Peyer's patch (tissue), 4 donors: Measurements from ENCODE around the gene CRTC1. TPM values are rescaled to one million over a fixed set of nuclear protein-coding genes. Genes with fewer than 3 reads are reported as not detected.
A peak's percentile ranks its signal among the peaks of the same experiment; 100 is the strongest.

Experiments
- DNase-seq, 3 donors: peaks; one replicate each; pipeline ENCODE4 v3.0.0-alpha.2; 2017 to 2019
- H3K27ac ChIP-seq, 4 donors: fragments of 200-600 bp; sonication (generic); one replicate each; pipeline ENCODE4 v1.5.1; 2016 to 2019
- H3K27me3 ChIP-seq, 2 donors: fragments of 200-600 bp; sonication (generic); one replicate each; pipeline ENCODE4 v1.5.1; 2019
- H3K36me3 ChIP-seq, 3 donors: fragments of 200-600 bp; sonication (generic); one replicate each; pipeline ENCODE4 v1.5.1; 2016 to 2019
- H3K4me1 ChIP-seq, 4 donors: fragments of 200-600 bp; sonication (generic); one replicate each; pipeline ENCODE4 v1.5.1; 2016 to 2019
- H3K4me3 ChIP-seq, 4 donors: fragments of 200-600 bp; sonication (generic); 1 replicate in 3 of 4; 2 replicates in 1 of 4; pipeline ENCODE4 v1.5.1; 2016 to 2019; ENCODE audit warnings: mild to moderate bottlenecking in 1 of 4
- H3K9me3 ChIP-seq, 4 donors: fragments of 200-600 bp; sonication (generic); one replicate each; pipeline ENCODE4 v1.5.1; 2016 to 2019; ENCODE audit warnings: mild to moderate bottlenecking in 1 of 4
- POLR2A ChIP-seq, 2 donors: fragments of 450-650 bp; IDR thresholded peaks; one replicate each; pipeline ENCODE4 v1.5.1; 2017; ENCODE audit warnings: antibody characterized with exemption in 2 of 2, mild to moderate bottlenecking in 2 of 2, moderate library complexity in 2 of 2
- total RNA-seq, 4 donors: library from RNA; depleted of rRNA; stranded (reverse); fragments of >200 nt; gene quantifications; one replicate each; pipeline ENCODE4 v1.1.0, GENCODE V29; 2016
- TF ChIP-seq, protein P1 (sequence below), 6 experiments: fragments of 450-650 bp in 4 of 6; fragments of 200-600 bp in 2 of 6; sonication (generic) in 1 of 6; IDR thresholded peaks; one replicate each; pipeline ENCODE4 v1.5.1; 2017 to 2019; ENCODE audit warnings: antibody characterized with exemption in 6 of 6, mild to moderate bottlenecking in 3 of 6, moderate library complexity in 1 of 6

CRTC1 gene
- total RNA-seq, 4 donors from 2014 or later = 5.1 to 21.5 (median 9.4) TPM

DNA sequence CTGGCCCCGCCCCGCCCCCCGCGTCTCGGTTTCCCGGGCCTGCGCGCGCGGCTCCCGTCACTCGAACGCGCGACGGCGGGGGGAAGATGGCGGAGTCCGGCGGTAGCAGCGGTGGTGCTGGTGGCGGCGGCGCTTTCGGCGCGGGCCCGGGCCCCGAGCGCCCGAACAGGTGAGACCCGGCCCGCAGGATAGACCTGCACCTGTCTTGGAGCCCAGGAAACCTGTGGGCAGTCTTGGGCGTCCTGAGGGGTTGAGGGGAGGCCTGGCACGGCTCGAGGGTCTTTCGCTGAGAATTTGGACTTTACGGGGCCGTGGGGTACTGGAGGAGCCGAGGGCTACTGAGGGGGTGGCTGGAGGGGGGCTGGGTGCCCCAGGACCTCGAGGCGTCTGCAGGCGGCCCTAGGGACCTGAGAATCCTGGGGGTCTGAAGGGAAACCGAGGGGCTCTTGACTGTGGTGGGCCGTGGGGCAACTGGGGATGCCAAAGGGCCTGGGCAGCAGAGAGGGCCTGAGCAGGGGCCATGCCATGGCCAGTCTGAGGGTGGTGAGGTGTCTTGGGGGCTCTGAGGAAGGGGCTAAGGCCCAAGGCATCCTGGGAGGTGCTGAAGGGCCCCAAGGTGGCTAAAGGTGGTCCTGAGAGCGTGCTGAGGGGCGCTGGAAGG is 46.4 kb upstream of the CRTC1 start, which contains the start of gene KLHL26:
Gene KLHL26 (plus strand): TSS at position 60 of the 661 bp plus-strand sequence. CDS start 27 bp downstream, at position 87.
- no peak for DNase-seq
- Histone ChIP-seq H3K4me3 (peak within 1 kb of the TSS; percentile 62 to 79 (median 72)), H3K4me1 (peaks cover 0 to 30% (median 9%) of the 10 kb centered on the region in 4 donors), H3K36me3 (no peaks in the 10 kb centered on the region), H3K9me3 (no peaks in the 10 kb centered on the region), H3K27me3 (no peaks in the 10 kb centered on the region), H3K27ac (peak within 1 kb of the TSS; percentile 78 to 86 (median 82))
- peak; percentile 40 to 44 for TF ChIP-seq POLR2A (IDR thresholded peaks at IDR 0.05)
- TF ChIP-seq, protein P1, sequence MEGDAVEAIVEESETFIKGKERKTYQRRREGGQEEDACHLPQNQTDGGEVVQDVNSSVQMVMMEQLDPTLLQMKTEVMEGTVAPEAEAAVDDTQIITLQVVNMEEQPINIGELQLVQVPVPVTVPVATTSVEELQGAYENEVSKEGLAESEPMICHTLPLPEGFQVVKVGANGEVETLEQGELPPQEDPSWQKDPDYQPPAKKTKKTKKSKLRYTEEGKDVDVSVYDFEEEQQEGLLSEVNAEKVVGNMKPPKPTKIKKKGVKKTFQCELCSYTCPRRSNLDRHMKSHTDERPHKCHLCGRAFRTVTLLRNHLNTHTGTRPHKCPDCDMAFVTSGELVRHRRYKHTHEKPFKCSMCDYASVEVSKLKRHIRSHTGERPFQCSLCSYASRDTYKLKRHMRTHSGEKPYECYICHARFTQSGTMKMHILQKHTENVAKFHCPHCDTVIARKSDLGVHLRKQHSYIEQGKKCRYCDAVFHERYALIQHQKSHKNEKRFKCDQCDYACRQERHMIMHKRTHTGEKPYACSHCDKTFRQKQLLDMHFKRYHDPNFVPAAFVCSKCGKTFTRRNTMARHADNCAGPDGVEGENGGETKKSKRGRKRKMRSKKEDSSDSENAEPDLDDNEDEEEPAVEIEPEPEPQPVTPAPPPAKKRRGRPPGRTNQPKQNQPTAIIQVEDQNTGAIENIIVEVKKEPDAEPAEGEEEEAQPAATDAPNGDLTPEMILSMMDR (IDR thresholded peaks at IDR 0.05) = no peak

DNA sequence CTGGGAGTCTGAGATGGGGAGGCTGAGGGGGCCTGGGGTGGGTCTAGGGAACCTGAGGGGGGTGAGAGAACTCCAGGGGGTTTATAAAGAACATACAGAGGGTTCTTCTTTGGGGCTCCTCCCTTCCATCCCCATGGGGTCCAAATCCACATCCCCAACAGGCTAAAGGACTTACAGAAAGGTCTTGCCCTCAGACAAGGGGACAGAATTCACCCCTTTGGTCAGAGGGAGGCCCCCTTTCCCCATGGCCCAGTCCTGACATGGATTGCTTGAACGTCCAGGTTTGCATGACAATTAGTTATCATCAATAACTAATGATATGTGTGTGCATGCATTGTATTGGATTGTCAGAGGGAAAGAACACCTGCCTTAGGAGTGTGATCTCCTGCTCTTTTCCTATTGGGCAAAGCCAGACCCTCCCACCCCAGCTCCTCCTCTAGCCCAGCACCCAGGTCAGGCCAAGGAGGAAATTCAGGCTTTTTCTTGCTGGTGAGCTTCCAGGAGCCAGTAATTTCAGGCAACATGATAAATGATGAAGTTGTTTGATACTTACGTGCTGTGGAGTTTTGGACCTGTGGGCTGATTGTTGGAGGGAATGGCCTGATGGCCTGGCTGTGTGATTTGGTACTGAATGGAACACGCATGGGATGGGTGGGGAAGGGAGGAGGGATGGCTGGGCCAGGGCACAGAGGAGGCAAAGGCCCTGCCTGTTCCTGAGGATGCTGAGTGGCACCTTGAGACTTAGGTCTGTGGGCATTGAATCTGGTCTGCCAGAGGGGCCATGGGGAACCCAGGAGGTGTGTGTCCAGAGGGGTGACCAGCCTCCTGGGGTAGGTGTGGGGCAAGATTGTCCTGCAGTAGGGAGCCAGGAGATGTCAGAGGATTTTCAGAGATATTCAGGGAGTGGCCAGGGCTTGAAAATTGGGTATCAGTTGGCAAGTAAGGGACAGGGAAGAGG is 45.5 kb upstream of the CRTC1 start:
- H3K4me3 ChIP-seq = peak overlapping the region; percentile 62 to 79 (median 72)

DNA sequence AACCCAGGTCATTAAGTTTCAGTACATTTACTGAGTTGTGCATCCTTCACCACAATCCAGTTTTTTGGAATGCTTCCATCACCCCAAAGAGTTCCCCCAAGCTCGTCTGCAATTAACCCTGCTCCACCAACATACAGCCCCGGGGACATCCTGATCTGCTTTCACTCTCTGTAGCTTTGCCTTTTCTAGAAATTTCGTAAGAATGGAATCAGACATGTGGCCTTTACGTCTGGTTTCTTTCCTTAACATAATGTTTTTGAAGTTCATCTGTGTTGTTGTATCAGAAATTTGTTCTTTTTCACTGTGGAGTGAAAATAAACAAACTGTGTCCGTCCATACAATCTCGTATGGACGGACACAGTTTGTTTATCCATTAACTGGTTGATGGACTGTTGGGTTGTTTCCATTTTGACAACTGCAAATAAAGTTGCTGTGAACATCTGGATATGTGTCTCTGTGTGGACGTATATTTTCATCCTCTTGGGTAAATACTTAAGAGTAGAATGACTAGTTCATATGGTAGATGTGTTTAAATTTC is 43.7 kb upstream of the CRTC1 start:
- no peak for DNase-seq
- H3K4me1 ChIP-seq = peaks cover 0 to 33% (median 13%) of the 10 kb centered on the region in 4 donors
- no peak overlapping the region for H3K4me3 ChIP-seq
- no peak overlapping the region for H3K27ac ChIP-seq
- no peaks in the 10 kb centered on the region for H3K9me3 ChIP-seq
- no peaks in the 10 kb centered on the region for H3K27me3 ChIP-seq
- no peaks in the 10 kb centered on the region for H3K36me3 ChIP-seq
- TF ChIP-seq POLR2A (IDR thresholded peaks at IDR 0.05) = no peak
- TF ChIP-seq, protein P1 (IDR thresholded peaks at IDR 0.05) = no peak

More for the DNA sequence above, 45.5 kb upstream of the CRTC1 start:
- H3K4me1 ChIP-seq = peaks cover 0 to 30% (median 9%) of the 10 kb centered on the region in 4 donors
- H3K36me3 ChIP-seq = no peaks in the 10 kb centered on the region
- no peaks in the 10 kb centered on the region for H3K9me3 ChIP-seq
- TF ChIP-seq POLR2A (IDR thresholded peaks at IDR 0.05) = no peak
- TF ChIP-seq, protein P1 (IDR thresholded peaks at IDR 0.05) = peak in 1 of 6 experiments; percentile 13
- H3K27me3 ChIP-seq = no peaks in the 10 kb centered on the region
- peak in 1 of 3 donors; percentile 63 for DNase-seq
- H3K27ac ChIP-seq = peak overlapping the region; percentile 78 to 86 (median 82)

DNA sequence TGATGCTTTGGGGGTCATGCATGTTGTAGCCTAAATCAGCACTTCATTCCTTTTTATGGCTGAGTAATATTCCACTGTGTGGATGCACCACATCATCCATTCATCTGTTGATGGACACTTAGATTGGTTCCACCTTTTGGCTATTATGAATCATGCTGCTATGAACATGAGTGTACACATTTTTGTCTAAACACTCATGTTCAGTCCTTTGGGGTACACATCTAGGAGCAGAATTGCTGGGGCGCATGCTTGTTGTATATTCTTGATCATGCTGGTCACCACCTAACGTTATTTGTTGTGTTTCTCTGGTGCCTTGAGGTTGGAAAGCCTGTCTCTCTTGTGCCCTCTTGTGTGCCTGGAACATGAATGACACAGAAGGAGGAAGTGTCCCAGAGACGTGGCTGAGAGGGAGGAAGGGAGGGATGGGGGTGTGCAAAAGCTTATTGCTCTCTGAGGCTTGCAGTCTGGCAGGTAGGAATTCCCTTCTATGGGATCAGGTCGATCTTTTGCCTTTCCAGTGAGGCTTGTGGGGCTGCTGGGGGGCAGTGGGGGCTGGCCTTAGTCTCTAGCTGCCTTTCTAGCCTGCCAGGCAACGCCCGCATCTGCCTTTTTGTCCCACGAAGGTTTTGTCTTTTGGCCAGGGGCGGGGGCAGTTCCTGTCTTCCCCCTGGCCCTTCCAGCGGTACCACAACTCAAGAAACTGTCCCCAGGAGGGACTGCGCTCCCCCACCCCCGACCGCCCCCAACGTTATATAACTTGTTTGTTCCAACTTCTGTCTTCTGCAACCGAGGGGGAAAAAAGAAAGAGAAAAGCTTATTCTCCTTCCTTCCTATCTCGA is 39.1 kb upstream of the CRTC1 start:
- Histone ChIP-seq H3K4me3 (no peak overlapping the region), H3K4me1 (peaks cover 0 to 17% (median 6%) of the 10 kb centered on the region in 4 donors), H3K9me3 (no peaks in the 10 kb centered on the region), H3K36me3 (no peaks in the 10 kb centered on the region), H3K27me3 (no peaks in the 10 kb centered on the region), H3K27ac (no peak overlapping the region)
- no peak for TF ChIP-seq POLR2A (IDR thresholded peaks at IDR 0.05)
- TF ChIP-seq, protein P1 (IDR thresholded peaks at IDR 0.05) = peak in 1 of 6 experiments; percentile 18
- no peak for DNase-seq
